ENCODE data around the gene ATR. TPM values are rescaled to one million over a fixed set of nuclear protein-coding genes. Genes with fewer than 3 reads are reported as not detected.
A peak's percentile ranks its signal among the peaks of the same experiment; 100 is the strongest.

The ATR gene
- total RNA-seq, 1 donor from 2014 or later = 36.1 TPM

GRCh38 chr3:142507241-142507640, 71.3 kb downstream of the ATR start:
- DNase-seq = no peak

- no peak for DNase-seq
These were observed 76.1 kb downstream of the ATR start for GRCh38 chr3:142502187-142502985.

DNA sequence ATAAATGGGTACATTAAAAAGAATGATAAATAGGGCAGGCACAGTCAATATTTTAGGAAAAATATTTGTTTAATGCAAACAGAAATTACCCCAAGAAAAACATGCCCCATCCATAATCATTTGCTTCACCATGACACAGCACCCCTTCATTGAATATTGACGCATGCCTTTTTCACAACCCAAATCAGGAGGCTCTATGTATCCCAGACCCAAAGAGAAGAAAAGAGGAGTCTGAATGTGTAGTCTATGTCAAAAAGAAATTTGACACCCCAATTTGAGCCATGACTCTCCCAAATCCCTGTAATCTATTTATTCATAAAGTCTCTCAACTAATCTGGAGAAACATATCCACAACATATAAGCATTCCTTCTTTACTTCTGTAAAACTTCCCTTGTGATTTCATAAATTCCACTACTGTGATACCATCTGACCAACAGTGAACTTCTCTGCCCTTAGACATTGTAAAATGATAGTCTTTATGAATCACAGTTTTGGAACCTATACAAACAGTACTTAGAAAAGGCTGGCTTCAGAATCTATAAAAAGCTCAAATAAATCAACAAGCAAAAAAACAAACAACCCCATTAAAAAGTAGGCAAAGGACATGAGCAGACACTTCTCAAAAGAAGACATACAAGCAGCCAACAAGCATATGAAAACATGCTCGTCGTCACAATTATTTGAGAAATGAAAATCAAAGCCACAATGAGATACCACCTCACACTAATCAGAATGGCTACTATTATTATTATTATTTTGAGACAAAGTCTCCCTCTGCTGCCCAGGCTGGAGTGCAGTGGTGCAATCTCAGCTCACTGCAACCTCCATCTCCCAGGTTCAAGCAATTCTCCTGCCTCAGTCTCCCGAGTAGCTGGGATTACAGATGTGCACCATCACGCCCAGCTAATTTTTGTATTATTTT, 77.3 kb downstream of the ATR start:
- peak; percentile 56 for DNase-seq

DNA sequence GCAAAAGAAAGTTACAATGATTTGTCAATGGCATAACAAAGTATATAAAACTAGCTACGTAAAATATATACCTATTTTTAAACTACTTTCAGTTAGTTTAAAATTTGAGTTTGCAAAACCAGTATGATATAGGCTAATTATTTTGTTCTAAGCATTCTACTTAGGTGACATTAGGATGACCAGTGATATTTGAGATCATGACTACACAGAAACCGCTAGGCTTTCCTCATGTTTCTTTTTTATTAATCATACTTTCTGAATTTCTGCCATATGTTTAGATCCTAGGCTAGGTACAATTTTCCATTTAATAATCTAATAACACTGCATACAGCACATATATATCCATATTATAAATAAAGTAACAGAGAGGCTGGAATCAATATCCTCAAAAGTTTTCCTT, 78.3 kb downstream of the ATR start:
- DNase-seq = no peak

- DNase-seq = no peak
These were observed 79.9 kb downstream of the ATR start for GRCh38 chr3:142498397-142499180.

GRCh38 chr3:142497729-142498128, 80.8 kb downstream of the ATR start:
- DNase-seq = no peak

DNA sequence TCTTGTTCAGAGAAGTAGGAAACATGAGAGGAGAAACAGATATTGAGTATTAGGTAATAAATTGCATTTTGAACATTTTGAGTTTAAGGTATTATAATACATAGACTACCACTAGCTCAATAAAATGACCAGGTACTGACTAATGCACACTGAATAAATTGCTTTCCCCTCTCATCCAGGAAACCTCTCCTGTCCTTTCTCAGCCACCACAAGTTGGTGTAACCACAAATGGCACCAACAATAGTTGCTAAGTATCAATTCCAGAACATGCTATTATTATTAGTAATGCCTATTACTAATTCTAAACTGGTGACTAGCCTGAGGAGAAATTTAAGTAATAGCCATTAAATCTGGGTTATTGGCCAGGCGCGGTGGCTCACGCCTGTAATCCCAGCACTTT, 83.4 kb downstream of the ATR start:
- no peak for DNase-seq

GRCh38 chr3:142492184-142492583, 86.3 kb downstream of the ATR start:
- DNase-seq = no peak

DNA sequence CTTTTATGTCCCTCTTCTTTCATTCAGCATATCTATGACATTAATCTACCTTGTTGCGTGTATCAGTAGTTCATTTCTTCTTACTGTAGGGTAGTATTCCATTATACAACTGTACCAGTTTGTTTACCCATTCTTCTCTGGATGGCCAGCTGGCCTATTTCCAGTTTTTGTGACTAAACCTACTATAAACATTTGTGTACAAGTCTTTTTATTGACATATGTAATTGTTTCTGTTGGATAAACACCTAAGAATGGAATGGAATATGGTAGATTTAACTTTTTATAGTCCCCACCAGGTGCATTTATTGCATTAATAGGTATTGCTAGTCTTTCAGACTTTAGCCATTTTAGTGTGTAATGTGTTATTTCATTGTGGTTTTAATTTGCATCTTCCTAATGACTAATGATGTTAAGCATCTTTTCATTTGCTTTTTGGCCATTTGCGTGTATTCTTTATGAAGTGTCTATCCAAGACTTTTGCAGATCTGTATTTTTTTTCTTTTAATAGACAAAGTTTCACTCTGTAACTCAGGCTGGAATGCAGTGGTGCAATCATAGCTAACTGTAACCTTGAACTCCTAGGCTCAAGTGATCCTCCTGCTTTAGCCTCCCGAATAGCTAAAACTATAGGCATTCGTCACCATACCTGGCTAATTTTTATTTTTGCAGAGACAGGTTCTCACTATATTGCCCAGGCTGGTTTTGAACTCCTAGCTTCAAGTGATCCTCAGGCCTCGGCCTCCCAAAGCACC, 88.8 kb downstream of the ATR start:
- DNase-seq = no peak

- no peak for DNase-seq
These were observed 93.6 kb downstream of the ATR start for GRCh38 chr3:142484912-142485435.

- DNase-seq = no peak
These were observed 97.3 kb downstream of the ATR start for GRCh38 chr3:142481196-142481595.

- no peak for DNase-seq
These were observed 107.7 kb downstream of the ATR start for GRCh38 chr3:142470826-142471225.

DNA sequence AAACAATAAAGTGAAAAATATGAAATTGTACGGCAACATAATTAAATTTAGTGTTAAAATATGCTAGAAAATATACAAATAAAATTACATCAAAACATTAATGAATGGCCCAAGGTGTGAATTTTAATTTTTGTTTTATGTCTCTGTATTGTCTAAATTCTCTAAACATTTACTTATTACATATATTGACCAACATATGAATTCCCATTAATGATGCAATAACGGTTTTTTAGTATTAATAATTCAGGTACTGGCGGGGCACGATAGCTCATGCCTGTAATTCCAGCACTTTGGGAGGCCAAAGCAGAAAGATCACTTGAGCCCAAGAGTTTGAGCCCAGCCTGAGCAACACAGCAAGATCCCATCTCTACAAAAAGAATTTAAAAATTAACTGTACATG, 110.1 kb downstream of the ATR start:
- DNase-seq = no peak

DNA sequence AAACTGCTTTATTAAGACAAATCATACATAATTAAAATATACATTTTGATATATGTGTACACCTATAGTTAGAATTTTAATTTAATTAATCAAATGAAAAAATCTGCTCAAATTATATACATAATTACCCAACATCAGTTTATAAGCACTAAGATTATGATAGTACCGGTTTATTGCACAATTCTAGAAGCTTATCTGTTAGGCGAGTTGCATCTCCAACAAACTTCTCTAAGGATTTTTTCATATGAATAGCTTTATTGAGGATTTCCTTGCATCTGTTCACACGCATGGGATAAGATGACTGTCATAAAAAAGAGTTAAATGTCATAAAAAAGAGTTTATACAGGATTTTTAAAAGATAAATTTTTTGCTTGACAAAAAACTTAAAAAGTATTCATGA, 110.8 kb downstream of the ATR start:
- DNase-seq = no peak

DNA sequence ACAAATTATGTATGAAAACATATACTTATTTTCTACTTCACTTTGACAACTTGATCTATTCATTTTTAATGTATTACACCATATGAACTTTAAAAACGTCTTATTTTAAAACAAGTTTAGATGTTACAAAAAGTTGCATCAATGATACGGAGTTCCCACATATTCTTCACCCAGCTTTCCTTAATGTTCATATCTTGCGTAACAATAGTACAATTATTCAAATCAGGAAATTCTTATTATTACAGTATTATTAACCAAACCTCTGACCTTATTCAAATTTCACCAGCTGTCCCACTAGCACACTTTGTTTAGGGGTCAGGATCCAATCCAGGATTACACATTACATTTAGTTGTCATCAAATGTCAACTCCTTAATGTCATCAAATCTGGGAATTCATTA, 117.8 kb downstream of the ATR start:
- DNase-seq = no peak

DNA sequence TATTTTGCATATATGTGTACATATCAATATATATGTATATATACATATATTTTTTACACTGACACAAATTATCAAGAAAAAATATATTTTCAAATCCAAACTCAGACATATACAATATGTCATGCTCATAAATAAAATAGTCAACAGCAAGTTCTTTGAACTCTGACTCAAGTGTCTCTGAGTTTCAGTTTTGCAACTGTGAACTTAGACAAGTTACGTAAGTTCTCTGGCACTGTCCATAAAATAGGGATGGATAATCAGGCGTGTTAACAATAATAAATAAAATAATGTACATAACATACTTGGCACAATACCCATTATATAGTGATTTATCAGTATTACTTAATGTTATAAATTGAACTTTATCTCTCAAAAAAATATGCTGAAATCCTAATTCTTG, 118.6 kb downstream of the ATR start:
- no peak for DNase-seq

DNA sequence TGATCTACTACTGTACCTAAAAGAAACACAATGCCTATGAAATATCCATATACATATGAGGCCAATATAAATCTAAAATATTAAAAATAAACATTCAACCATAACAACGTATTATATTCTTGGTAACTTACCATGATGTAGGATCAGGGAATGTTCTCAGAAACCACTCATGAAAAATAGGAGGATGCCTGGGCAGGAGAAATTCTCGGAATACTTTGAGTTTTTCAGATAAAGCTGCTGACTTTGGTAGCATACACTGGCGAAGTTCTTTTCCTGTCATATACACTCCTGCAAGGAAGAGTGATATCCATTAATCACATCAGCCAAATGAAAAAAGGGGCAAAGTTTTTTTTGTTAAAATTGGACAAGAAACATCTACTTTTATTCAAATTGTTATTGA, 119.4 kb downstream of the ATR start:
- no peak for DNase-seq

DNA sequence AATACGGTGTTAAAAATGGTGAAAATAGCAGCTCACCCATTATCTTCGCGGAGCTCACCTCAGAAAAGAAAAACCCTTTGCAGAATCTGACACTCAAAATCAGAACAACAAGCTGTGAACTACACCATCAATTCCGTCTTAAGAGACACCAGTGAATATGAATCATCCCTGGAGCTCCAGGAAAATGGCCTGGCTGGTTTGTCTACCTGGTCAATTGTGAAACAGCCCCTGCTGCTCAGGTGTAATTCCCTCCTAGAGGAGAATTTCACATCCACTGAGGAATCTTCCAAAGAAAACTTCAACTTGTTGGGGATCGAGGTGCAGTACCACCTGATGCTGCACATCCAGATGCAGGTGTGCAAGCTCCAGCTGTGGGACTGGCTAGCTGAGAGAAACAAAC, 127.7 kb downstream of the ATR start:
- no peak for DNase-seq

DNA sequence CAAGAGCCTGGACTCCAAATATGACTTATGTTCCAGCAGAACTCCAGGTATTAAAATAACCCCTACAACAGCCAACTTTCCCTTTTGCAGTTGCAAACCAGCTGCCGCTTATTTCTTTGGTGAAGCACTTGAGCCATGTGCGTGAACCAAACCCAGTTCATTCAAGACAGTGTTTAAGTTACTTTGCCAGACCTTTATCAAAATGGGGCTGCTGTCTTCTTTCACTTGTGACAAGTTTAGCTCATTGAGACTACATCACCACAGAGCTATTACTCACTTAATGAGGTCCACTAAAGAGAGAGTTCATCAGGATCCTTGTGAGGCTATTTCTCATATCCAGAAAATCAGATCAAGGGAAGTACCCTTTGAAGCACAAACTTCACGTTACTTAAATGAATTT, 128.3 kb downstream of the ATR start:
- no peak for DNase-seq

DNA sequence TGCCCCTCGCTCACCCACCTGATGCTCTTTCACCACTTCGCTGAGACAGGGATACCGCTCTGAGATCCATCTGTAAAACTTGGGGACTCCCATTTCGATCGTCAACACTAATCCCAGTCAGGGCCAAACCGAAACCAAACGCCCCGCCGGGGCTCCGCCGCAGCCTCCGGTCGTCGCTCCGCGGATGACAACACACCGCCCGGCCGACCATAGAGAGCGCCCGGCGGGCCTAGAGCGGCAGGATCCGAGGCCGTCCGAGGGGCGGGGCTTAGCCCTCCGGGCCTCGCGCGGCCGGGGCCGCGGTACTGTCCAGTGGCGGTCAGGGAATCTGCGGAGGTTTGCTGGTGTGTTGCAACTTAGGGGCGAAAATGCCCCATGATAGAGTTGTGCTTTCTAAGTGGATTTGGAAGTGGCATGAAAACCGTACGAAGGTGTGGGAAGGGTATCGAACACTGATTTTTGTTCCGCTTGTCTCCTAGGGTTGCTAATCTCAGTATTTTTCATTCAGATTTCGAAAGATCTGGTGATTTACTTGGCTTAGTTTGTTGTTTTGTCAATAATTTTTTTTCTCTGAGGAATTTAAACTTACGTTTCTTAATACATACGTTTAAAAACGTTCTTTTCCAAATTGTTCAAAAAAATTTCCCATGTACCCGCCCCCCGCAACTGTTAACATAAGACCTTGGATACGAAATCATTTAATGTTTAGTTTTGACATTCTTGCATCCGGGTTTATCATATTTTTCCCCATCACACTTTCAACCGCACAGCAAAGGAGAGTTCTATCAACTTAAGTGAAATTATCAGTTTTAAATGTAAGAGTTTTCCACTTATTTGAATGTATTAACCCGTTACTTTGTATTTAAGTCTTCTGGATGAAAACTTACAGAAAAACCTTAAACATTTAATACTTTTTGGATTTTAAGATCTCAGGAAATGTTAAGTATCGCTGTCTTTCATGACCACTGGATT, 130.4 kb downstream of the ATR start, which contains the start of gene XRN1:
Gene XRN1, minus strand, starts transcription at position 186 of the 972 bp plus-strand sequence. Its CDS starts 93 bp downstream, at position 93.
- peak; percentile 97 for DNase-seq
